B cell (primary cell): ENCODE data around the gene SYNGR3. TPM values are rescaled to one million over a fixed set of nuclear protein-coding genes. Genes with fewer than 3 reads are reported as not detected.

Source experiments
- ATAC-seq: fragments of 200-7000 bp; cut with Tn5 transposase; one replicate; pipeline ENCODE4 v1.10.0; 2021; ENCODE audit warnings: low read depth, mild to moderate bottlenecking, moderate number of reproducible peaks, moderate library complexity
- CTCF ChIA-PET: fragments of 350-600 bp; sonication (Branson Sonifier 250); formaldehyde crosslinking; loops from one replicate; lab custom pipeline; 2021; ENCODE audit warnings: antibody characterized with exemption, inconsistent platforms; lab: Charles Lee
- POLR2A ChIA-PET: fragments of 350-600 bp; sonication (Branson Sonifier 250); formaldehyde crosslinking; loops from one replicate; lab custom pipeline; 2021; ENCODE audit warnings: antibody characterized with exemption; lab: Charles Lee
- DNase-seq: peaks from one replicate; pipeline ENCODE4 v3.0.0; 2013
- H2AFZ ChIP-seq: 2 replicates; pipeline ENCODE4 v1.6.1; 2012; ENCODE audit warnings: mild to moderate bottlenecking, low read depth, low read length; ENCODE audit not compliant: insufficient read depth, poor library complexity, severe bottlenecking
- H3K27ac ChIP-seq, 2 donors: 1 replicate in 1 of 2; 2 replicates in 1 of 2; pipeline ENCODE4 v1.5.1; 2012 to 2013; ENCODE audit warnings: low read length in 2 of 2, mild to moderate bottlenecking in 2 of 2, moderate library complexity in 1 of 2
- H3K27me3 ChIP-seq, 4 experiments: fragments of 200-600 bp in 1 of 4; sonication (generic) in 1 of 4; replicated peaks in 1 of 4; 1 replicate in 2 of 4; 2 replicates in 2 of 4; pipeline versions ENCODE4 v1.6.1 to v1.7.0; 2013 to 2016; ENCODE audit warnings: low read length in 3 of 4, mild to moderate bottlenecking in 2 of 4, mixed read lengths in 1 of 4, moderate library complexity in 1 of 4; ENCODE audit not compliant: insufficient read depth in 4 of 4, control insufficient read depth in 3 of 4; ENCODE audit errors: control extremely low read depth in 1 of 4
- H3K36me3 ChIP-seq, 2 experiments: replicated peaks in 1 of 2; 1 replicate in 1 of 2; 2 replicates in 1 of 2; pipeline versions ENCODE4 v1.6.1 to v1.7.1; 2013; ENCODE audit warnings: low read length in 1 of 2; ENCODE audit not compliant: insufficient read depth in 2 of 2, control insufficient read depth in 1 of 2; ENCODE audit errors: control extremely low read depth in 1 of 2, extremely low read depth in 1 of 2
- H3K4me1 ChIP-seq, 2 donors: fragments of 200-600 bp in 1 of 2; sonication (generic) in 1 of 2; 1 replicate in 1 of 2; 2 replicates in 1 of 2; pipeline versions ENCODE4 v1.5.1 to v1.6.1; 2013 to 2017; ENCODE audit warnings: low read length in 2 of 2; ENCODE audit not compliant: control insufficient read depth in 2 of 2, insufficient read depth in 2 of 2
- H3K4me2 ChIP-seq: replicated peaks from 2 replicates; pipeline ENCODE3; 2012; ENCODE audit warnings: mild to moderate bottlenecking, low read depth, low read length; ENCODE audit not compliant: poor library complexity, severe bottlenecking
- H3K4me3 ChIP-seq, 5 experiments: fragments of 200-600 bp in 1 of 5; sonication (generic) in 1 of 5; 1 replicate in 3 of 5; 2 replicates in 2 of 5; pipeline versions ENCODE4 v1.5.1 to v1.7.0; 2011 to 2016; ENCODE audit warnings: low read length in 4 of 5, mild to moderate bottlenecking in 4 of 5, low read depth in 2 of 5, control low read depth in 1 of 5, moderate library complexity in 1 of 5; ENCODE audit not compliant: insufficient read depth in 1 of 5; ENCODE audit errors: control extremely low read depth in 1 of 5, extremely low read depth in 1 of 5
- H3K79me2 ChIP-seq: fragments of 200-600 bp; sonication (generic); one replicate; pipeline ENCODE4 v1.6.0; 2016; ENCODE audit warnings: low read length; ENCODE audit not compliant: control insufficient read depth, insufficient read depth
- H3K9ac ChIP-seq: fragments of 200-600 bp; sonication (generic); 2 replicates; pipeline ENCODE4 v1.6.1; 2017; ENCODE audit warnings: mild to moderate bottlenecking, low read length, moderate library complexity
- H3K9me3 ChIP-seq, 3 donors: one replicate each; pipeline versions ENCODE4 v1.6.1 to v1.7.1; 2013; ENCODE audit warnings: low read length in 2 of 3; ENCODE audit not compliant: control insufficient read depth in 2 of 3, insufficient read depth in 1 of 3; ENCODE audit errors: control extremely low read depth in 1 of 3
- H4K20me1 ChIP-seq: 2 replicates; pipeline ENCODE4 v1.6.0; 2012; ENCODE audit warnings: mild to moderate bottlenecking, low read length; ENCODE audit not compliant: insufficient read depth, control insufficient read depth, poor library complexity, severe bottlenecking
- H3K27ac Mint-ChIP-seq: one replicate; pipeline ENCODE4 v1.8.0; 2021; ENCODE audit warnings: mixed read lengths
- H3K27me3 Mint-ChIP-seq: one replicate; pipeline ENCODE4 v1.8.0; 2021; ENCODE audit warnings: mixed read lengths
- H3K4me1 Mint-ChIP-seq: one replicate; pipeline ENCODE4 v1.8.0; 2021; ENCODE audit warnings: mixed read lengths
- H3K4me3 Mint-ChIP-seq: one replicate; pipeline ENCODE4 v1.8.0; 2021; ENCODE audit warnings: mixed read lengths
- H3K9me3 Mint-ChIP-seq: one replicate; pipeline ENCODE4 v1.8.0; 2022; ENCODE audit warnings: mixed read lengths; ENCODE audit not compliant: insufficient read depth
- CTCF ChIP-seq: fragments of 200-600 bp; IDR thresholded peaks from one replicate; pipeline ENCODE4 v1.8.0; 2022; ENCODE audit warnings: antibody characterized with exemption, mild to moderate bottlenecking
- EZH2 ChIP-seq: IDR thresholded peaks from 2 replicates; pipeline ENCODE4 v1.6.1; 2012; ENCODE audit warnings: borderline replicate concordance, low read depth, mild to moderate bottlenecking, moderate library complexity, low read length; ENCODE audit not compliant: insufficient read depth, poor library complexity, severe bottlenecking
- WGBS: methylation state at CpG from one replicate; pipeline ENCODE4 v1.1.5; 2013; ENCODE audit warnings: missing lambda C conversion rate; ENCODE audit not compliant: insufficient coverage; 5-methylcytosine and 5-hydroxymethylcytosine counted together
- intact Hi-C: fragments of 100-400 bp; cut with micrococcal nuclease; formaldehyde crosslinking; loops from one replicate; pipeline ENCODE4 v1.10.0; 2022
- polyA plus RNA-seq: library from polyadenylated mRNA; depleted of rRNA; stranded (reverse); fragments of >200 nt; gene quantifications from 2 replicates; pipeline ENCODE4 v1.2.3, GENCODE V29; 2012
- total RNA-seq, 2 donors: library from RNA; stranded (reverse); fragments of 120-200 nt in 1 of 2; gene quantifications; 1 replicate in 1 of 2; 2 replicates in 1 of 2; pipeline versions ENCODE4 v1.2.3 to v1.2.4, GENCODE V29; 2013 to 2022

The SYNGR3 gene
- total and polyA plus RNA-seq, 2 donors (not counting 1 experiment from before 2014, with no cell fraction given), result 19.5 to 19.8 TPM

- H3K4me1 Mint-ChIP-seq, result peaks cover 35% of the 10 kb centered on the region
- peak overlapping the region; percentile 88 for H3K4me3 Mint-ChIP-seq
- intact Hi-C loops, result no loop called here
- ATAC-seq, result no peak
- H3K27ac Mint-ChIP-seq, result no peak overlapping the region
- Histone ChIP-seq H2AFZ (no peak overlapping the region), H3K36me3 (peaks cover 0 to 10% of the 10 kb centered on the region in 2 experiments), H3K9ac (no peak overlapping the region), H3K4me2 (peak overlapping the region; percentile 98), H3K79me2 (no peaks in the 10 kb centered on the region), H3K9me3 (no peaks in the 10 kb centered on the region), H3K27me3 (peaks cover 0 to 24% (median 13%) of the 10 kb centered on the region in 4 experiments), H3K4me3 (no peak overlapping the region), H3K27ac (no peak overlapping the region), H4K20me1 (no peaks in the 10 kb centered on the region), H3K4me1 (peaks cover 19 to 33% of the 10 kb centered on the region in 2 donors)
- no peak for DNase-seq
- H3K9me3 Mint-ChIP-seq, result no peaks in the 10 kb centered on the region
- ChIA-PET POLR2A (interaction anchor here (1.0 to 1.2 kb wide), 2 partner anchors 9 to 21 kb away, joined by 4 to 7 read pairs; partner anchors contain the start of gene RPS2), CTCF (no interaction called here)
- over 99% methylated on average over 14 of the region's 14 CpGs for WGBS
- peaks cover 6% of the 10 kb centered on the region for H3K27me3 Mint-ChIP-seq
- TF ChIP-seq EZH2 (no peak), CTCF (no peak)
These were observed 4.2 kb upstream of the SYNGR3 start for GRCh38 chr16:1985466-1986150.

GRCh38 chr16:1987198-1987597, 2.6 kb upstream of the SYNGR3 start:
- DNase-seq, result no peak
- Histone ChIP-seq H3K9ac (no peak overlapping the region), H3K79me2 (no peaks in the 10 kb centered on the region), H3K36me3 (peaks cover 0 to 10% of the 10 kb centered on the region in 2 experiments), H3K4me1 (peaks cover 27 to 44% of the 10 kb centered on the region in 2 donors), H3K27ac (no peak overlapping the region), H3K4me2 (no peak overlapping the region), H3K4me3 (no peak overlapping the region), H4K20me1 (no peaks in the 10 kb centered on the region), H3K27me3 (peaks cover 0 to 9% (median 4%) of the 10 kb centered on the region in 4 experiments), H3K9me3 (peaks cover 0 to 3% (median 0%) of the 10 kb centered on the region in 3 donors), H2AFZ (no peak overlapping the region)
- 87% methylated on average over 8 of the region's 10 CpGs for WGBS
- ChIA-PET CTCF (interaction anchor here (1.8 kb wide), 1 partner anchor 16 kb away, joined by 5 read pairs; no protein-coding TSS in a partner anchor), POLR2A (interaction anchor here (1.2 kb wide), 1 partner anchor 22 kb away, joined by 4 read pairs; the partner anchor contains the start of gene RPS2)
- intact Hi-C loops, result no loop called here
- Mint-ChIP-seq H3K4me1 (peaks cover 41% of the 10 kb centered on the region), H3K27me3 (peaks cover 6% of the 10 kb centered on the region), H3K4me3 (peak overlapping the region; percentile 10), H3K27ac (no peak overlapping the region), H3K9me3 (no peaks in the 10 kb centered on the region)
- ATAC-seq, result no peak
- TF ChIP-seq CTCF, result no peak
- TF ChIP-seq EZH2, result no peak
